Chondrocyte (in vitro differentiated cells): ENCODE results near the gene PIMREG. TPM values are rescaled to one million over a fixed set of nuclear protein-coding genes. Genes with fewer than 3 reads are reported as not detected.

Experiments used
- DNase-seq: peaks from one replicate; pipeline ENCODE4 v3.0.0; 2021; ENCODE audit warnings: mixed read lengths, low spot score
- H3K27ac Mint-ChIP-seq: one replicate; pipeline ENCODE4 v1.8.0; 2021; ENCODE audit warnings: mild to moderate bottlenecking, moderate library complexity, mixed read lengths; ENCODE audit not compliant: unreplicated experiment
- H3K27me3 Mint-ChIP-seq: 2 replicates; pipeline ENCODE4 v1.8.0; 2021; ENCODE audit warnings: low read depth, mixed read lengths
- H3K36me3 Mint-ChIP-seq: 2 replicates; pipeline ENCODE4 v1.8.0; 2021; ENCODE audit warnings: low read depth, mixed read lengths
- H3K4me1 Mint-ChIP-seq: 2 replicates; pipeline ENCODE4 v1.8.0; 2021; ENCODE audit warnings: low read depth, mild to moderate bottlenecking, mixed read lengths
- H3K4me3 Mint-ChIP-seq: one replicate; pipeline ENCODE4 v1.8.0; 2021; ENCODE audit warnings: mild to moderate bottlenecking, moderate library complexity, mixed read lengths; ENCODE audit not compliant: unreplicated experiment
- H3K9me3 Mint-ChIP-seq: 2 replicates; pipeline ENCODE4 v1.8.0; 2021; ENCODE audit warnings: low read depth, mixed read lengths
- total RNA-seq: library from RNA; stranded (reverse); gene quantifications from 3 replicates; pipeline ENCODE4 v1.2.1, GENCODE V29; 2021
- TF ChIP-seq, protein P1 (sequence below): fragments of 200-600 bp; sonication (generic); IDR thresholded peaks from 2 replicates; pipeline ENCODE4 v1.5.0; 2021; ENCODE audit warnings: antibody characterized with exemption, mild to moderate bottlenecking, moderate library complexity

The PIMREG gene
- total RNA-seq, 1 donor from 2014 or later = 7.0 TPM

DNA sequence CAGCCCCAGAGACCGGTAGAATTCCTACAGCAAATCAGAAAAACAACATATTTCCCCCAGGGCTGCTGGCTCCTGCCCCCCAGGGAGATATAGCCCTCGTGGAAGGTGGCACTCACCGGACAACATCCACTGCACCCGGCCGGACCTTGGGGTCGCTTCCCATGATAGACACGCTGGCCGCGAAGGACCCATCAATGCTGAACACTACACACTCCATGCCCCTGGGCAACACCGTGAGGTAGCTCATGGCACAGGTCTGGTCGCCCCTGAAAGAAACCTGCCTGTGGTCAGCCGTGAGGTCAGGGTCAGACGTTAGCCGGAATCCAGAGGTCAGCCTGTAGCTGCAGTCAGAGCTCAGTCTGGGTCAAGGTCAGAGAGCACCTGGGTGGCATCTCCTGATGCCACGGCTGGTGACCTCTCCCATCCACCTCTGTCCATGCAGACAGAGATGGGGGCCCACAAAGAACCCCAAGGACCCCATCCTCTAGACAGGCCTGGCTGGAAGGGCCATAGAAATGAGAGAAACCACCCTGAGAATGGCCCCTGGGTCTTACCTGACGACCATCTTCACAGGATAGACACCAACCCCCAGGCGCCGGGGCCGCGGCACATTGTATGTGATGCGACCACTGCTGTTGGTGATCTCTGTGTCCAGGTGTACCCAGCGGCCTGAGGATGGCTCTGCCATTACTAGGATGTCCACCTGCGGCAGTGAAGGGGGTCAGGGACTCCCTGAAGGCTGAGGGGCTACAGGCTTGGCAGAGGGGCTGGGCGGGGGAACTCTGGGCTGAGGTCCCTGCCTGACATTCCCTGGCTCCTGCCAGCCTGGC is 19.6 kb downstream of the PIMREG start:
- peaks cover 13% of the 10 kb centered on the region for H3K36me3 Mint-ChIP-seq

DNA sequence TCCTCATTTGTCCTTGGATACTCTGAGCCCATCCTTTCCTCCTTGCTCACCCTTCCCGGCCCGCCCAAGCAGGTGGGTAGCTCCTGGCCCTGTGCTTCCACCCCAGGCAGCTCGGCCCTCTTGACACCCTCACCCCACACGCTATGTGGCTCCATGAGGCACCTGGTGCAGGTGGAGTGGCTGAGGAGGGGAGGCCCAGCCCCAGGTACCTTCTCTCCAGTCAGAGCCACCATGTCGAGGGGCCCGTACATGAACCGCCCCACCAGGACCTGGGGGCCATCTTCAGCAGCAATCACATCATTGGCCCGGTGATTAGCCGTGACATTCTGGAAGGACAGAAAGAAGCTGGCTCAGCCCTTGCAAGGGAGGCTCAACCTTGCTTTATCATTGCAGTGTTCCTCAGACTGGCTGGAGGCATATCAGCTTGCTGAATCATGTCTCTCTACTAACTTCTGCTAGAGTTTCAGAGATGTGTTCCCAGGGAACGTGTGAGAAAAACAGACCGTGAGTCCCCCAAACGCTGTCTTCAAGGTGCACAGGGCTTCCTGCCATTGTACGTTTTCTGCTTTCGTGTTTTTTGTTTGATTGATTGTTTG is 20.3 kb downstream of the PIMREG start:
- peaks cover 16% of the 10 kb centered on the region for H3K36me3 Mint-ChIP-seq
- no peak overlapping the region for H3K4me3 Mint-ChIP-seq
- peaks cover 7% of the 10 kb centered on the region for H3K9me3 Mint-ChIP-seq
- H3K27me3 Mint-ChIP-seq = peaks cover 3% of the 10 kb centered on the region
- no peak overlapping the region for H3K27ac Mint-ChIP-seq
- peak; percentile 74 for DNase-seq
- TF ChIP-seq, protein P1, sequence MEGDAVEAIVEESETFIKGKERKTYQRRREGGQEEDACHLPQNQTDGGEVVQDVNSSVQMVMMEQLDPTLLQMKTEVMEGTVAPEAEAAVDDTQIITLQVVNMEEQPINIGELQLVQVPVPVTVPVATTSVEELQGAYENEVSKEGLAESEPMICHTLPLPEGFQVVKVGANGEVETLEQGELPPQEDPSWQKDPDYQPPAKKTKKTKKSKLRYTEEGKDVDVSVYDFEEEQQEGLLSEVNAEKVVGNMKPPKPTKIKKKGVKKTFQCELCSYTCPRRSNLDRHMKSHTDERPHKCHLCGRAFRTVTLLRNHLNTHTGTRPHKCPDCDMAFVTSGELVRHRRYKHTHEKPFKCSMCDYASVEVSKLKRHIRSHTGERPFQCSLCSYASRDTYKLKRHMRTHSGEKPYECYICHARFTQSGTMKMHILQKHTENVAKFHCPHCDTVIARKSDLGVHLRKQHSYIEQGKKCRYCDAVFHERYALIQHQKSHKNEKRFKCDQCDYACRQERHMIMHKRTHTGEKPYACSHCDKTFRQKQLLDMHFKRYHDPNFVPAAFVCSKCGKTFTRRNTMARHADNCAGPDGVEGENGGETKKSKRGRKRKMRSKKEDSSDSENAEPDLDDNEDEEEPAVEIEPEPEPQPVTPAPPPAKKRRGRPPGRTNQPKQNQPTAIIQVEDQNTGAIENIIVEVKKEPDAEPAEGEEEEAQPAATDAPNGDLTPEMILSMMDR = no peak
- H3K4me1 Mint-ChIP-seq = no peaks in the 10 kb centered on the region

More for the DNA sequence above, 19.6 kb downstream of the PIMREG start:
- H3K27me3 Mint-ChIP-seq = peaks cover 3% of the 10 kb centered on the region
- peak; percentile 85 for DNase-seq
- TF ChIP-seq, protein P1 = no peak
- no peaks in the 10 kb centered on the region for H3K4me1 Mint-ChIP-seq
- no peak overlapping the region for H3K4me3 Mint-ChIP-seq
- H3K27ac Mint-ChIP-seq = no peak overlapping the region
- H3K9me3 Mint-ChIP-seq = peaks cover 7% of the 10 kb centered on the region

DNA sequence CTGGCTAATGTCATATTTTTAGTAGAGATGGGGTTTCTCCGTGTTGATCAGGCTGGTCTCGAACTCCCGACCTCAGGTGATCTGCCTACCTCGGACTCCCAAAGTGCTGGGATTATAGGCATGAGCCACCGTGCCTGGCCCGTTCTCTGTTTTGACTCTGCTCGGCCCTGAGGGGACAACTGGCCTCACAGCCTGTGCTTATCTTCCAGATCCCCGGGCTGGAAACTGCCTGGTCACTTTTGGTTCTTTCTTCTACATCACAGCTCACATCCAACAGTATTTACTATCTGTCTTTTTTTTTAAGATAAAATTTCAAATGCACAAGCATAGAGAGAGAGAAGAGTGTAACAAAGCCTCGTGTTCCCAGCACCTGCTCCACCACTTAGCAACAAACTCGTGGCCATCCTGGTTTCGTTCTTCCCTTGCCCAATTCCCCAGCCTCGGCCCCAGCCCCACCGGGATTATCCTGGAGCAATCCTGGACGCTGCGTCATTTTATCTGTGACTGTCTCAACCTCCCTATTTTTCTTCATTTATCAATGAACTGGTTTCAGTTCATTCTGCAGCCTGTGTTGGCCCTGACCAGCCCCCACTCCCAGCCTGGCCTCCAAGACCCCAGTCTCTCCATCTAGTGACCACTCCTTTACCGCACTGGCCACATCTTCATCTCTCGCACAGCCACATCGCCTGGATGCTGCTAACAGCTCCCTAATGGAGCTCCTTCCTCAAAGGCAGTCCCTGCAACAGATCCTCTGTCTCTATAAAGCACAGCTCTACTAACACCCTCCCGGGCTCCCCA is 21.1 kb downstream of the PIMREG start:
- no peaks in the 10 kb centered on the region for H3K27me3 Mint-ChIP-seq
- no peak overlapping the region for H3K4me3 Mint-ChIP-seq
- DNase-seq = peak; percentile 65
- H3K9me3 Mint-ChIP-seq = peaks cover 7% of the 10 kb centered on the region
- H3K36me3 Mint-ChIP-seq = peaks cover 18% of the 10 kb centered on the region
- TF ChIP-seq, protein P1 = no peak
- H3K27ac Mint-ChIP-seq = no peak overlapping the region
- H3K4me1 Mint-ChIP-seq = no peaks in the 10 kb centered on the region

DNA sequence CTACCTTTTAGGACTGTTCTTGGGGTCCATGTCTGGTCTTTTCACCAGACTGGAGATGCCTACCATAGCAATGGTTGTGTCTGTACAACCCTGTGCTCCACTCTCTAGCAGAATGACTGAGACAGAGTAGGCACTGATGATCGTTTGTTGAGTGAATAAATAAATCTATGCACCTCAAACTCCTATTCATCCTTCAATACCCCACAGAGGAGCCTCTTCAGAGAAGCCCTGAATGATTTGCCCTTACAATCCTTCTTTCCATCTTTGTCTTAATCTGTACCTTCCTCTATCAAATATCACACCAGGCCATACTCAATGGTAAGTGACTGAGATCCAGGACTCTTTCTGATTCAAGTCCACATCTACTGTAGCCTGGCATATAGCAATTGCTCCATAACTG is 23.3 kb downstream of the PIMREG start:
- DNase-seq = no peak
- Mint-ChIP-seq H3K9me3 (peaks cover 7% of the 10 kb centered on the region), H3K27me3 (no peaks in the 10 kb centered on the region), H3K27ac (no peak overlapping the region), H3K36me3 (peaks cover 15% of the 10 kb centered on the region), H3K4me1 (peaks cover 8% of the 10 kb centered on the region), H3K4me3 (no peak overlapping the region)
- TF ChIP-seq, protein P1 = no peak
